Stimulated activated CD4-positive, alpha-beta T cell treated with anti-CD3 and anti-CD28 coated beads, TNF-alpha, amount 100 ng/mL, for 48 hours (primary cell): ENCODE results near the gene ITIH6.
"Not testable (repeated sequence)": the region's sequence is repeated elsewhere in the genome, so short reads cannot be mapped to it uniquely, and the experiment has no call there.

Source experiments
- DNase-seq, 3 donors: peaks; one replicate each; pipeline ENCODE4 v3.0.0-alpha.2; 2020; ENCODE audit warnings: low read depth in 3 of 3

Gene ITIH6

GRCh38 chrX:54798137-54798536, at the start of gene ITIH6:
Gene ITIH6 (minus strand): TSS chrX:54798255. CDS start chrX:54798210, 45 bp downstream.
- no peak for DNase-seq

DNA sequence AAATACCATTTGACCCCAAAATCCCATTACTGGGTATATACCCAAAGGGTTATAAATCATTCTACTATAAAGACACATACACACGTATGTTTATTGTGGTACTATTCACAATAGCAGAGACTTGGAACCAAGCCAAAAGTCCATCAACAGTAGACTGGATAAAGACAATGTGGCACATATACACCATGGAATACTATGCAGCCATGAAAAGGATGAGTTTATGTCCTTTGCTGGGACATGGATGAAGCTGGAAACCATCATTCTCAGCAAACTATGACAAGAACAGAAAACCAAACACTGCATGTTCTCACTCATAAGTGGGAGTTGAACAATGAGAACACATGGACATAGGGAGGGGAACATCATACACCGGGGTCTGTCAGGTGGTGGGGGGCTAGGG, 49.6 kb upstream of the ITIH6 start:
- not testable (repeated sequence) for DNase-seq

DNA sequence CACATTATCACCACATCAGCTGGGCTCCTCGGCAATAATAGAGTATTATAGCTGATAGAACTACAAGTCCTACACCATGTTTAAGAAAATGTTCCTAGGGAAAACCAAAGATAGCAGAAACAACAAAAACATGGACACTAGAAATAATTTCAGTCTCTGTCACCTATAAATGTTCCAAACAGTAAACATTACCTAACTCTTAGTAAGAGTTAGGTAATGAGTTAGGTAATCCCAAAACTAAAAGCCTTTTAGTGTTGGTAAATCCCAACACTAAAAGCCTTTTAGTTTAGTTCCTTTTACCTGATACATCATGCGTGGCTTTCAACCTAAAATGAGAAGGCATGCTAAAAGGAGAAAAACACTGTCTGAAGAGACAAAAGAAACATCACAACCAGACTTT, 45.0 kb upstream of the ITIH6 start:
- no peak for DNase-seq

GRCh38 chrX:54842607-54843006, 44.6 kb upstream of the ITIH6 start:
- DNase-seq, result no peak

- not testable (repeated sequence) for DNase-seq
Observed at GRCh38 chrX:54841184-54841874, 43.3 kb upstream of the ITIH6 start.

DNA sequence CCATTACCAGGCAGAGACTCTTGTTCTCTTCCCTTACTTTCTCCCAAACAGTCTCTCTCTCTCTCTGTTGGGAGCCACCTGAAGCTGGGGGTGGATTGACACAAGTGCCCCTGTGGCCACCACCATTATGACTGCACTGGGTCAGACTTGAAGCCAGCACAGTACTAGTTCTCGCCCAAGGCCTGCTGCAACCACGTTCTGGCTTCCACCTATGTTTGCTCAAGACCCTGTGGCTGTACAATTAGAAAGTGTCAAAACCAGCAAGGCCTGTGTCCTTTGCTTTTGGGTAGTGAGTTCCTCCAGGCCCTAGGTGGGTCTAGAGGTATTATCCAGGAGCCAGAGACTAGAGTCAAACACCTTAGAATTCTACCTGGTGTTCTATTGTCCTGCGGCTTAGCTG, 40.5 kb upstream of the ITIH6 start:
- no peak for DNase-seq

GRCh38 chrX:54826598-54826997, 28.5 kb upstream of the ITIH6 start:
- no peak for DNase-seq

DNA sequence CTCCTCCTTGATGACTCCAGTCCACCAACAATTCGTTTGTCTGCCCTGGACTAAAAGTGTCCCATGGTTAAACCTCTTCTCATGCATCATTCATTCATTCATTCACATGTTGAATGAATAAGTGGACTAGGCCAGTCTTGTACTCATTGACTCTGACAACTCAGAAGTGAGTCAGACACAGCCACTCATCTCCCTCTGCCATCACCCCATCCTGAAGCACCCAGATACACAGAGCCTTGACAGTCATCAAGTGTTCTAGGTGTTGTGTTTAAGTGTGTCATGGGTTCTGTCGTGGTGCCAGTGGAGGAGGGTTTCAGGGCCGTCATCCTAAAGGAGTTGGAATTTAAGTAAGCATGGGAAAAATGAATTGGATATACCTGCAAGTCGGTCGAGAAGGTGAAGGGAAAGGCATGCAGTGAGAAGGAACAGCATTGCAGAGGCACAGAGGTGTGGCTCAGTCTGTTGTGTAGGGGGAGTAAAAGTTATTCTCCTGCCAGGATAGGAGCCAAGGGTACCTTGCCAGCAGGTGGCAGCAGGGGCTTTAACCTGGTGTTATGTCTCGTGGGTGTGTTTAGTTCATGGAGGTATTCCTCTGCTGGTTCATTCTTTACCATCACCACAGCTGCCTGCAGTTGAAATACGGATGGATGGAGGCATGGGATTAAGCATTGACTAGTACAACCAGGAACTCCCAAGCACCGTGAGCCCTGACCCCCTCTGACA, 27.8 kb upstream of the ITIH6 start:
- DNase-seq, result no peak

- no peak for DNase-seq
Observed at GRCh38 chrX:54824722-54825121, 26.7 kb upstream of the ITIH6 start.

DNA sequence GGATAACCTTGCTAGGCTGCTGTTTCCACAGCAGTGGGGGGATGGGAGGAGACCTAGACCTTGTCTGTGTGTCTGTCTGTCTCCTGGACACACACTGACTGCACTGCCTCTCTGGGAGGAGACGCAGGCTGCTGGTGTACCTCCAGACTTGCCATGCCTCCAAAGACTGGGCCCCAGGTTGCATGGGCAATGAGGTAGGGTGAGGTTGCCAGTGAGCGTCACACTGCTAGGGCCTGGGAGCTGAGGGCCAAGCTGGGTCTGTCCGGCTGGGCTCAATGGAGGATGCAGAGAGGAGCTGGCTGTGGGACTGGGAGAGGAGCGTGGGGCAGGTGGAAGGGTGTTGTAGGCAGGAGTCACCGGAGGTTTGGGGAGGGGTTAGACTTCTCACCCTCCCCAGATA, 26.1 kb upstream of the ITIH6 start:
- DNase-seq, result no peak

DNA sequence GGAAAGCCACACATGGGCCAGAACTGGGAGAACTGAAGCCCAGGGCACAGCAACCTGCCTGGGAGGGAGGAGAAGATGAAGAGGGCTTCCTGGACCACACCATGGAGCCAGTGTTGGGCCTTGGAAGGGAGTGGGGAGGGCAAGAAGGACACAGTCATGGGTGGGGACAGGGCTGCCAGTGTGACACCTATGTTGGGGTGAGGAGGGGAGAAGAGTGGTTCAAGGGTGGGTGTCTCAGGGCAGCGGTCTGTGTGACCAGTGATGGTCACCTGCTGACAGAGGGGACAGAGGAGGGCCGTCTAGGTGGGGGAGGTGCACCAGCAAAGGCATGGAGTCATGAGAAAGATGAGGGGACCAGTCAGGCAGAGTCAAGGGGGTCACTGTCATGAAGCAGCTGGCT, 23.3 kb upstream of the ITIH6 start:
- no peak for DNase-seq

DNA sequence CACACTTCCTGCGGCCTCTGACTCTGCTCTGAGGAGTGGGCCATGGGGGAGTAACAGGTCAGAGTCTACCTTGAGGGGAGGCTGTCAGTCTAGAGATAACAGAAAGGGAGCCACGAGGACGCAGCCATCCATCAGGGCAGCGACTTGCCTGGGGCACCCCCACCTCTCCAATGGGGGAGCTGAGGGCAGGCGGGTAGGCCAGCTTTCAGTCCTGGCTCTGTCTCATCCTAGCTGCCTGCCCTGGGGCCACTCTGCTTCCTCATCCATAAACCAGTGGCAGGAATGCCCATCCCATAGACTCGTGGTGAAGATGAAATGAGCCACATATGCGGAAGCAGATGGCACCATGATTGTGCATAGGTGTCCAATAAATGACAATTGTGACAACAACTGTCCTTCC, 22.7 kb upstream of the ITIH6 start:
- no peak for DNase-seq

DNA sequence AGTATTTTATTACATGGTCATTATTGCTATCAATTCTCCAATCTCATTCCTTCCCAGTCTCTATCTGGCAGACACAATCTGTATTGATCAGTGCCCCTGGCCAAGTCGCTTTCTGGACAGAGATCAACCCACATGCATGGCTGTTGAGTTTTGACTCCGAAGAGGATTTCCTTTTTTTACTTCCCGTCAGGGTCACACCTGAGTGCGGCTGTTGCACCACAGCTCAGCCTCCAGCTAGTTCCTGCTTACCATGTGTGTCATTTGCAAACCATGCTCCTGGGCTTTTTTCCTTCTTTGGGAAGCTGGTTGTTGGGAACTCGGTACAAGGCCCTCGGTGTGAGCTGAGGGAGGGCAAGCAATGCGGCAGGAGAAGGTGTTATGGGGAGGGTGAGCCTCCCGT, 21.1 kb upstream of the ITIH6 start:
- DNase-seq, result no peak

DNA sequence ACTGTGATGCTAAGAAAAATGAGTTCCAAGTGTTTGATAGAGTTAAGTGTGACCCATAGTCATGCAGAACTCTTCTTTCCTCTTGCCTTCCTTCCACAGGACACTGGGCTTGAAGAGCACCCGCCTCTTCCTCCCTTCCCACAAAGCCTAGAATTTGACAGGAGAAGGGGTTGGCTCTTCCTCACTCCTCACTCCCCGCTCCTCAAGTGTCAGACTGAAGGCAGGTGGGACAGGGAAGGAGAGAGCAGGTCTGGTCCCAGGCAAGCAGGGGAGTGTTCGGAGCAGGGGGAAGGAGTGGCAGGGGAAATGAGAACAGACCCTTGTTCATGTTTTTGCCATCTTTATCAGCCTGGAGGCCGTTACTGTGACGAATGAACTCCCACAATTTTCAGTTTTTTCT, 20.2 kb upstream of the ITIH6 start:
- no peak for DNase-seq

DNA sequence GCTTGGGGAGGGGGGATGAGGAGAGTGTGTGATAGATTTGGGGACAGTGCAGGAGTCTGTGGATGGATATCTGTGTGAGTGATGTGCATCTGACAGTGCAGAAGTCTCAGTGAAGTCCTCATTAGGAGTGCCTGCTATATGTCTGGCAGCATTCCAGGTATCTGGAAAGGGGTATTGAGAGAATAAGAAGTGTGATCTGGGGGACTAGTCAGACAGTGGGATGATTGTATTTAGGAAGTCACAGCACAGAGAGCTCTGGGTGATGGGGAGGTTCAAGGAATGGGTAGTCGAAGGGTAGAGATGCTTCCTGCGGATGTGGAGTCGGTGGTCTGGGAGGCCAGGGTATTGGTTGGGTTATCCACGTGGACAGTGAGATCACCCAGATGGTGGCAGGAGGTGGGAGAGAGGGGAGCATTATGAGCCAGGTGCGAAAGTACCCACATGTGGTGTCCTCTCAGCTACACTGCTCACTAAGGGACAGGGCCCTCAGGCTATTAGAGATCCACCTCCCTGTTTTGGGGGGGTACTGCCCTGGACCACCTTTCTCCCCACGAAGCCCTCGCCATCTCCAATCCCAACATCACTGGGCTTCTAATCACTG, 19.3 kb upstream of the ITIH6 start:
- DNase-seq, result no peak

- DNase-seq, result no peak
Observed at GRCh38 chrX:54812306-54812705, 14.3 kb upstream of the ITIH6 start.

GRCh38 chrX:54811301-54811885, 13.3 kb upstream of the ITIH6 start:
- no peak for DNase-seq

- DNase-seq, result no peak
Observed at GRCh38 chrX:54810532-54810931, 12.5 kb upstream of the ITIH6 start.

DNA sequence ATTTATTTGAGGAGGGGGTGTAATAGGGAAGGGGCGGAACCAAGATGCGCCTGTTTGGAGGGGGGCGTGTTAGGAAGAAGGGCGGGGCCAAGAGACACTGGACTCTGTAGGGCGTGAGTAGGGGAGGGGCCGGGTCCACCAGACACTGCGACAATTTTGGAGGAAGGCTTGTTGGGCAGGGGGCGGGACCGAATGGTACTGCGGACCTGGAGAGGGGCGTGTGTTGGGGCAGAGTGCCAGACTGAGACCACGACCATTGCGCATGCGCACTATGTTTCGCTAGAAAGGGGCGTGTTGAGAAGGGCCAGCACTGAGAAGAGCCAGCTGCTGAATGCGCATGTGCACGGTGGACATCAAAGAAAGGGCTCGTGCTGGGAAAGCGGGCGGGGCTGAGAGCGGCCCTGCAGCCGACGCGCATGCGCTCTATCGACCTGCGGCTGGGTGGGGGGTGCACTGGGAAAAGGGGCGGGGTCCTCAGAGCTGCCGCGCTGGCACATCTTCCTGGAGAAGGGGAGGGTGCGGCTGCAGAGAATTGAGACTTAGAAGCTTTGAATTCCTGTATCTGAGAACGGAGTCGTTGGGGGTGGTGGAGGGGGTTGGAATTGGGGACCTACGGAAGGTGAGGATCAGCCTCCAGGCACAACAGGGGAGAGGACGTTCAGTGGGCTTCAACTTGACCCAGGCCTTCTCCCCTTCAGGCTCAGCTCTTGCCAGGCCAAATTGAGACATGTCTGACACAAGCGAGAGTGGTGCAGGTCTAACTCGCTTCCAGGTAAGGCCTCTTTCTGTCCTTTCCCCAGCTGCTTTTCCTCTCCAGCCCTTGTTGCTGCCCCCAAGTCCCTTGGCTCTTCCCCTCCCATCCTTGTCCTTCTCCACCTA, 10.8 kb upstream of the ITIH6 start:
- DNase-seq, result peak; percentile 71 to 86 (median 81)

DNA sequence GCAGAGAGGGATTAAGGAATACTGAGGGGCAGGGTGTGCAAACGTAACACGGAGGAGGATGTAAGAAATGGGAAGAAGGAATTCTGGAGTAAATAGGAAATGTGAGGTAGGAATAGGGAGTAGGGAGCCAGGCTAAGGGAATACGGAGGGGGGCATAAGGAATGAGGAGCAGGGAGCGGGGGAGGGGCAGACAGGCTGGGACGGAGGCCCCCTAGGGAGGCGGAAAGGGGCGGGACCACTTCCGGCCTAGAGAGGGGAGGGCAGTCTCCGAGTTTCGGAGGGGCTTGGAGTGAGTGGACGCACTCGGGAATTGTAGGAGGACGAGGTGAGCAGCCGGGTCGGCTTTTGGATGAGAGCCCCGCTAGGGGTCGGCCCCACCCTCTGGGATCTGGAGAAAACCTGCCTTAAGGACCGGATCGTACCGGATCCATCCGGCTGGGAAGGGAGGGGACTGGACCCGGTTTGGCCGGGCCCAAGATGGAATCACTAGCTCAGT, 10.1 kb upstream of the ITIH6 start:
- DNase-seq, result no peak

DNA sequence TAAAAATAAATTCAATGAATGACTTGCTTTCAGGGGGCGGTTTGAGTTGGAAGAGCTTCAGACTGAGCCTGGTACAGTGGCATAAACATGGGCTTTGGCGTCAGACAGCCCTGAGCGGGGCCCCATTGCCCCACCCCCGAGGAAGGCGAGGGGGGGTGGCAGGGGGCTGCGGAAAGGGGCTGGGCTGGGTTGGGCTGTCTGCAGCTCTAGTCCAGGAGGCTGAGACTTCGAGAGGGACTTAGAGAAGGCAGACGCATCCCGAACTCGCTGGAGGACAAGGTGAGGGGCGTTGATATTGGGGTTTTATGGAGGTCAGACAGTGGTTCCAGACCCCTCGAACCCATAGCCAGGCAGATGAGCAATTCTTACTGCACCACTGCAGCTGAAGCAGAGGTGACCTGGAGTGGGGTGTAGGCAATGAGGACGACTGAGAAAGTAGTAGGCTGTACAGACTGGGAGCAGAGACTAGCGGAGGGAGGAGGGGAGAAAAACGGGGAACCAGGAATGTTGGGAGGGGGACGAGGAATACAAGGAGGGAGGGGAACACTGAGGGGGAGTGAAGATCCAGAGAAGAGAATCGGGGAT, 9.6 kb upstream of the ITIH6 start, which contains the start of gene MAGED2:
Gene MAGED2, plus strand, starts transcription at position 222 of the 585 bp plus-strand sequence. CDS start 1,587 bp downstream, outside the sequence.
- DNase-seq, result no peak
